Heart left ventricle (tissue), 16 donors: ENCODE data around the gene RSPH1. TPM values are rescaled to one million over a fixed set of nuclear protein-coding genes. Genes with fewer than 3 reads are reported as not detected.

Source experiments
- ATAC-seq, 4 donors: fragments of 200-7000 bp; cut with Tn5 transposase; one replicate each; pipeline ENCODE4 v1.9.1; 2020 to 2022; ENCODE audit warnings: moderate library complexity in 4 of 4, mild to moderate bottlenecking in 3 of 4, moderate number of reproducible peaks in 1 of 4
- DNase-seq, 5 donors: peaks; one replicate each; pipeline ENCODE4 v3.0.0-alpha.2; 2020
- H3K27ac ChIP-seq, 12 donors: fragments of 200-600 bp; sonication (generic) in 4 of 12; one replicate each; pipeline versions ENCODE4 v1.5.0 to v1.8.0; 2016 to 2022; ENCODE audit warnings: mild to moderate bottlenecking in 2 of 12
- H3K27me3 ChIP-seq, 9 donors: fragments of 200-600 bp; sonication (generic) in 2 of 9; one replicate each; pipeline versions ENCODE4 v1.5.1 to v1.8.0; 2016 to 2022; ENCODE audit warnings: mild to moderate bottlenecking in 3 of 9
- H3K36me3 ChIP-seq, 9 donors: fragments of 200-600 bp; sonication (generic) in 2 of 9; one replicate each; pipeline versions ENCODE4 v1.5.0 to v1.8.0; 2018 to 2022; ENCODE audit warnings: mild to moderate bottlenecking in 2 of 9
- H3K4me1 ChIP-seq, 12 donors: fragments of 200-600 bp; sonication (generic) in 4 of 12; one replicate each; pipeline versions ENCODE4 v1.5.0 to v1.8.0; 2016 to 2022; ENCODE audit warnings: mild to moderate bottlenecking in 3 of 12
- H3K4me3 ChIP-seq, 12 donors: fragments of 200-600 bp; sonication (generic) in 4 of 12; one replicate each; pipeline versions ENCODE4 v1.5.0 to v1.8.0; 2017 to 2022; ENCODE audit warnings: mild to moderate bottlenecking in 9 of 12, moderate library complexity in 4 of 12
- H3K9me3 ChIP-seq, 12 donors: fragments of 200-600 bp; sonication (generic) in 4 of 12; one replicate each; pipeline versions ENCODE4 v1.5.0 to v1.8.0; 2016 to 2022; ENCODE audit warnings: mild to moderate bottlenecking in 1 of 12
- POLR2A ChIP-seq, 2 donors: fragments of 450-650 bp; IDR thresholded peaks; one replicate each; pipeline ENCODE4 v1.6.1; 2017; ENCODE audit warnings: antibody characterized with exemption in 2 of 2, mild to moderate bottlenecking in 2 of 2, moderate library complexity in 2 of 2
- WGBS, 4 donors: extraction: QIAGEN DNeasy Blood & Tissue Kit in 2 of 4; methylation state at CpG; one replicate each; pipeline versions ENCODE4 v1.1.5 to v1.1.7; 2013 to 2018; 5-methylcytosine and 5-hydroxymethylcytosine counted together
- intact Hi-C, 10 donors: fragments of 100-400 bp; cut with DNase I; formaldehyde crosslinking; loops; one replicate each; pipeline versions ENCODE4 v1.11.1 to v1.14.2; 2022
- polyA plus RNA-seq, 2 donors: library from polyadenylated mRNA; stranded (reverse); fragments of 200-250 nt; gene quantifications; one replicate each; pipeline ENCODE4 v1.2.3, GENCODE V29; 2013
- total RNA-seq, 9 donors: library from RNA; depleted of rRNA in 2 of 9; stranded (reverse); fragments of >200 nt in 2 of 9; fragmentation: NEBNext Ultra II Directional in 3 of 9; extraction: Animal tissue kit (Norgen Biotek cat#: 25700) in 3 of 9; gene quantifications; one replicate each; pipeline versions ENCODE4 v1.1.0 to v1.2.4, GENCODE V29; 2016 to 2023
- TF ChIP-seq, protein P1 (sequence below), 12 donors: fragments of 200-600 bp; sonication (generic) in 4 of 12; IDR thresholded peaks; one replicate each; pipeline versions ENCODE4 v1.5.0 to v1.8.0; 2018 to 2022; ENCODE audit warnings: antibody characterized with exemption in 12 of 12, mild to moderate bottlenecking in 5 of 12
- donor health status: ischemic (EF 13 %, LVEDD 7.1; RV severe dilation, severe dysfunction).
- donor health status: healthy with polysubstance abuse.
- donor health status: DM: no; HTN: yes; CAD: no.
- donor health status: DM: no; HTN: no; CAD: no.
- donor health status: ischemic (EF 25% LVEDD 6.9; RV normal size, moderate dysfunction).
- donor health status: ischemic (EF 25% LVEDD 5.7; RV mildly dilated, moderate dysfunction).
- donor health status: healthy.
- donor health status: DM: yes; HTN: yes; CAD: no.
- donor health status: ischemic (EF 35%, LVEDD 5.7; RV mildly dilated, moderate dysfunction).
- donor health status: nonischemic (EF 11% LVEDD 7.7; RV severe dilation, severe dysfunction).
- donor health status: DM: yes; HTN: yes; CAD: no.
- donor health status: PGD.
- donor health status: ischemic (EF 29% LVEDD 5.4; RV normal size, mild dysfunction).
- donor health status: nonischemic (EF 23%, LVEDD 6.1; RV moderate dilation, normal function).

RSPH1 gene
- total and polyA plus RNA-seq, 11 donors = 0.11 to 0.18 TPM; not detected in 9

DNA sequence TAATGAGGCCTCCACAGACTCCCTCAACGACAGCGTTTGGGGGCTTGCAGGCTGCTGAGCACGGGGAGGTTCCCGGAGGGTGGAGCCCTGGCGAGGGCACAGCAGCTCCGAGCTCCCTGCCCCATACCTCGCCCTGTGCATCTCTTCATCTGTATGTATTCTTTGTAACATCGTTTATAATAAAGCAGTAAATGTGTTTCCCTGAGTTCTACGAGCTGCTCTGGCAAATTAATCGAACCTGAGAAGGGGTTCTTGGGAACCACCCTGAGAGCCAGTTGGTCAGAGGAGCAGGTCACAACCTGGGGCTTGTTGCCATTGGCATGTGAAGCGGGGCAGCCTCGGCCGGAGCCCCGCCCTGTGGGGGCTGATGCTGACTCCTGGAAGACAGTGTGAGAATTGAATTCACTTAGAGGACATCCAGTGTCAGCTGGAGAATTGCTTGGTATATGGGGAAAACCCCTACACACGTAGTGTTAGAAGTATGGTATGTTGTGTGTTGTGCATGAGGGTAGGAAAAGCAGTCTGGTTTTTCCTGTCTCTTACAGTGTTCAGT, 29.1 kb upstream of the RSPH1 start:
- no peaks in the 10 kb centered on the region for H3K9me3 ChIP-seq
- intact Hi-C loops = no loop called here
- DNase-seq = no peak
- H3K27me3 ChIP-seq = no peaks in the 10 kb centered on the region
- peak overlapping the region in 10 of 12 donors; percentile 7 to 49 (median 37) for H3K4me3 ChIP-seq
- no peak for TF ChIP-seq POLR2A (IDR thresholded peaks at IDR 0.05)
- TF ChIP-seq, protein P1, sequence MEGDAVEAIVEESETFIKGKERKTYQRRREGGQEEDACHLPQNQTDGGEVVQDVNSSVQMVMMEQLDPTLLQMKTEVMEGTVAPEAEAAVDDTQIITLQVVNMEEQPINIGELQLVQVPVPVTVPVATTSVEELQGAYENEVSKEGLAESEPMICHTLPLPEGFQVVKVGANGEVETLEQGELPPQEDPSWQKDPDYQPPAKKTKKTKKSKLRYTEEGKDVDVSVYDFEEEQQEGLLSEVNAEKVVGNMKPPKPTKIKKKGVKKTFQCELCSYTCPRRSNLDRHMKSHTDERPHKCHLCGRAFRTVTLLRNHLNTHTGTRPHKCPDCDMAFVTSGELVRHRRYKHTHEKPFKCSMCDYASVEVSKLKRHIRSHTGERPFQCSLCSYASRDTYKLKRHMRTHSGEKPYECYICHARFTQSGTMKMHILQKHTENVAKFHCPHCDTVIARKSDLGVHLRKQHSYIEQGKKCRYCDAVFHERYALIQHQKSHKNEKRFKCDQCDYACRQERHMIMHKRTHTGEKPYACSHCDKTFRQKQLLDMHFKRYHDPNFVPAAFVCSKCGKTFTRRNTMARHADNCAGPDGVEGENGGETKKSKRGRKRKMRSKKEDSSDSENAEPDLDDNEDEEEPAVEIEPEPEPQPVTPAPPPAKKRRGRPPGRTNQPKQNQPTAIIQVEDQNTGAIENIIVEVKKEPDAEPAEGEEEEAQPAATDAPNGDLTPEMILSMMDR (IDR thresholded peaks at IDR 0.05) = no peak
- WGBS, 4 donors = 43 to 49% (median 48%) methylated on average over 13 to 15 of the region's 15 CpGs
- peaks cover 0 to 46% (median 7%) of the 10 kb centered on the region in 9 donors for H3K36me3 ChIP-seq
- H3K27ac ChIP-seq = peak overlapping the region; percentile 53 to 88 (median 77)
- peak in 3 of 4 donors; percentile 16 to 35 (median 29) for ATAC-seq
- H3K4me1 ChIP-seq = peaks cover 2 to 57% (median 40%) of the 10 kb centered on the region in 12 donors

DNA sequence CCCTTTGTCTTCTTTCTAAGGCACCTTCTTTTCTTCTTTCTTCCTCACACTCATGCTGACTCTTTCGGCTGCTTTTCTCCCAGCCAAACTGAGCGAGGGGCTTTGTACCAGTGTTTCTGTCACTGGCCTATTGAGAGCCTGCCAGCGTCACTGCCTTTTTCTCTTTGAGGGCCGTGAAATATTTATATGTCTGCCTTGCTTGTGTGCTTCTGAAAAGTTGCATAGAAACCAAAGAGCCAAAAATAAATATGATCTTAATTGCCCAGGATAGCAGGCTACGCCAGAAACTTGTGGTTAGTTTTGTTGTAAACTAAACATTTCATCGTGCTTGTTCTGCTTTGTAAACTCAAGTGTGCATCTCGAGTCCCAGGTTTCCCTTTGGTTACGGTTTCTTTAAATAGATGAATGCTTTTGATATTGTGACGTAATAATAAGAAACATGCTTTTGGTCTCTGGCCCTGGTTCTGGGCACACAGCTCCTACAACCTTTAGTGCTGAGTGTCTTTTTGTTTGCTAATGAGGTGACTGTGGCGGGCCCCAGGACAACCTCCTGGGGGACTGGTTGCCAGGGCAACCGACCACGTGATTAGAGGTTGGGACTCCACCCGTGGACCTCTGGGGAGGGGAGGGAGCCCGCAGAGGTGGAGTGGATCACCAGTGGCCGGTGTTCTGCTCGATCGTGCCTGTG, 28.5 kb upstream of the RSPH1 start:
- peaks cover 2 to 57% (median 40%) of the 10 kb centered on the region in 12 donors for H3K4me1 ChIP-seq
- intact Hi-C loops = no loop called here
- no peaks in the 10 kb centered on the region for H3K9me3 ChIP-seq
- H3K4me3 ChIP-seq = peak overlapping the region in 10 of 12 donors; percentile 7 to 49 (median 37)
- H3K27ac ChIP-seq = peak overlapping the region; percentile 53 to 88 (median 77)
- H3K27me3 ChIP-seq = no peaks in the 10 kb centered on the region
- DNase-seq (peak; percentile 65 to 87 (median 68)), ATAC-seq (peak; percentile 70 to 80 (median 76))
- peaks cover 0 to 48% (median 13%) of the 10 kb centered on the region in 9 donors for H3K36me3 ChIP-seq
- 18 to 26% (median 24%) methylated on average over 17 of the region's 17 CpGs for WGBS, 4 donors
- TF ChIP-seq, protein P1 (IDR thresholded peaks at IDR 0.05) = no peak
- no peak for TF ChIP-seq POLR2A (IDR thresholded peaks at IDR 0.05)

DNA sequence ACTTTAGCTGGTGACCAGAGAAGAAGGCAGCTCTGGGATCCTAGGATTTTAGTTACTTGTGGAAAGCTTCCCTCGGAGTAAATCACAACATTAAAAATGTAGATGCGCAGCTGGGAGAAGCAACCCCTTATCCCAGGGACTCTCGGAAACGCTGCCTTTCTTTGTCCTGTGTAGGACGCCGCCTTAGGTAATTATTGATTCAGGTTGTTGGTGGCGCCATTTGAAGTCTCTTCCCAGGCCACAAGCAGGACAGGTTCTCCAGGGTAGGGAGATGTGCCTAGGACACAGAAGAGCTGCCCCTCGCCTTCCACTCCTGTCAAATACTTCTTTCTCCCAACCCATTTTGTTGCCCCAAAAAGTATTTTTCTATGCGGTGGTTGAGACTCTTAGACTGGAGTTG, 27.9 kb upstream of the RSPH1 start:
- Histone ChIP-seq H3K4me3 (peak overlapping the region in 2 of 12 donors; percentile 43 to 46), H3K27me3 (no peaks in the 10 kb centered on the region), H3K27ac (peak overlapping the region; percentile 53 to 88 (median 77)), H3K9me3 (no peaks in the 10 kb centered on the region), H3K36me3 (peaks cover 0 to 53% (median 19%) of the 10 kb centered on the region in 9 donors), H3K4me1 (peaks cover 2 to 53% (median 40%) of the 10 kb centered on the region in 12 donors)
- DNase-seq (no peak), ATAC-seq (no peak)
- TF ChIP-seq, protein P1 (IDR thresholded peaks at IDR 0.05) = no peak
- TF ChIP-seq POLR2A (IDR thresholded peaks at IDR 0.05) = no peak
- intact Hi-C loops = no loop called here
- 85 to 93% (median 90%) methylated on average over 9 of the region's 9 CpGs for WGBS, 4 donors

DNA sequence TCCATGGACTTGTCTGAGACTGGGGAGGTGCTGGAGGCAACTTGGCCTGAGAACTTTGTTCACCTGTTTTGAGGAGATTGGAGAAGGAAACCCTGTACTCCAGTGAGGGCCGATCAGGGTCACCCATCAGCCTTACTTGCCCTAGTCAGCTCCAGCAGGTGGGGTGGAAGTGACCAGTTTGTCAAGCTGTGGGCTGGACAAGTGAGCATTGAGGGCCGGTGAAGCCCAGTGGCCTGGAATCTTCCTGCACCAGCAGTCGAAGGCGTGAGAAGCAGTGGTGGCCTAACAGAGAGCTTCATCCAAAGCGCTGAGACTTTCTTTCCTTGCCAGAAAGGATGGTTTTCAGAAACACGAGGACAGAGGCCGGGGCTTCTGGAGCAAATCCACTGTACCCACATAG, 27.2 kb upstream of the RSPH1 start:
- TF ChIP-seq POLR2A (IDR thresholded peaks at IDR 0.05) = no peak
- TF ChIP-seq, protein P1 (IDR thresholded peaks at IDR 0.05) = no peak
- ATAC-seq (no peak), DNase-seq (no peak)
- WGBS, 4 donors = 91 to 97% (median 95%) methylated on average over 7 of the region's 7 CpGs
- peaks cover 2 to 46% (median 37%) of the 10 kb centered on the region in 12 donors for H3K4me1 ChIP-seq
- H3K27me3 ChIP-seq = no peaks in the 10 kb centered on the region
- H3K36me3 ChIP-seq = peaks cover 0 to 60% (median 26%) of the 10 kb centered on the region in 9 donors
- intact Hi-C loops = no loop called here
- no peaks in the 10 kb centered on the region for H3K9me3 ChIP-seq
- H3K4me3 ChIP-seq = no peak overlapping the region
- H3K27ac ChIP-seq = peak overlapping the region in 1 of 12 donors; percentile 78
